Measurements from ENCODE around the gene PHOX2A.

PHOX2A gene

GRCh38 chr11:72265951-72266350 lies 22.0 kb upstream of the PHOX2A start:
- H3K4me2 ChIP-seq (ENCODE audit: low read depth, low read length, poor library complexity, severe bottlenecking), result no peak overlapping the region
- H4K20me1 ChIP-seq (ENCODE audit: low read depth, low read length), result no peaks in the 10 kb centered on the region
- H3K36me3 ChIP-seq (ENCODE audit: low read length), result no peaks in the 10 kb centered on the region
- no peak overlapping the region for H3K27ac ChIP-seq (ENCODE audit: low read depth, low read length)
- H3K4me3 ChIP-seq (ENCODE audit: insufficient read depth, low read length, poor library complexity, severe bottlenecking), result no peak overlapping the region
- H3K9me3 ChIP-seq (ENCODE audit: insufficient read depth, low read length), result no peaks in the 10 kb centered on the region
- H3K9me2 ChIP-seq (replicated peaks; ENCODE audit: insufficient read depth, low read length), result no peaks in the 10 kb centered on the region
- H3K9ac ChIP-seq (ENCODE audit: low read length), result no peak overlapping the region
- peaks cover 5% of the 10 kb centered on the region; the same call in 1 of the 2 replicates for H3F3A ChIP-seq (ENCODE audit: insufficient read depth)
- no peaks in the 10 kb centered on the region for H3K79me2 ChIP-seq (ENCODE audit: insufficient read depth, low read length)
- no peaks in the 10 kb centered on the region for H3K27me3 ChIP-seq (ENCODE audit: low read length)
- TF ChIP-seq EZH2phosphoT487 (conservative IDR thresholded peaks at IDR 0.05; ENCODE audit: low read length) (no peak), CTCF (IDR thresholded peaks at IDR 0.05; ENCODE audit: insufficient read depth, low read length, poor library complexity, severe bottlenecking) (no peak)
- H2AFZ ChIP-seq (ENCODE audit: low read depth, low read length, severe bottlenecking), result no peak overlapping the region

GRCh38 chr11:72263361-72263760 lies 19.4 kb upstream of the PHOX2A start:
- no peaks in the 10 kb centered on the region for H3K9me2 ChIP-seq (replicated peaks; ENCODE audit: insufficient read depth, low read length)
- TF ChIP-seq EZH2phosphoT487 (conservative IDR thresholded peaks at IDR 0.05; ENCODE audit: low read length) (no peak), CTCF (IDR thresholded peaks at IDR 0.05; ENCODE audit: insufficient read depth, low read length, poor library complexity, severe bottlenecking) (no peak)
- no peak overlapping the region for H3K9ac ChIP-seq (ENCODE audit: low read length)
- no peaks in the 10 kb centered on the region for H3K36me3 ChIP-seq (ENCODE audit: low read length)
- no peaks in the 10 kb centered on the region for H3K27me3 ChIP-seq (ENCODE audit: low read length)
- H3K4me3 ChIP-seq (ENCODE audit: insufficient read depth, low read length, poor library complexity, severe bottlenecking), result no peak overlapping the region
- H4K20me1 ChIP-seq (ENCODE audit: low read depth, low read length), result no peaks in the 10 kb centered on the region
- no peak overlapping the region for H3K4me2 ChIP-seq (ENCODE audit: low read depth, low read length, poor library complexity, severe bottlenecking)
- H3K9me3 ChIP-seq (ENCODE audit: insufficient read depth, low read length), result no peaks in the 10 kb centered on the region
- no peaks in the 10 kb centered on the region for H3K79me2 ChIP-seq (ENCODE audit: insufficient read depth, low read length)
- H3F3A ChIP-seq (ENCODE audit: insufficient read depth), result peaks cover 5% of the 10 kb centered on the region; the same call in 1 of the 2 replicates
- no peak overlapping the region for H2AFZ ChIP-seq (ENCODE audit: low read depth, low read length, severe bottlenecking)
- no peak overlapping the region for H3K27ac ChIP-seq (ENCODE audit: low read depth, low read length)

- TF ChIP-seq EZH2phosphoT487 (conservative IDR thresholded peaks at IDR 0.05; ENCODE audit: low read length) (no peak), CTCF (IDR thresholded peaks at IDR 0.05; ENCODE audit: insufficient read depth, low read length, poor library complexity, severe bottlenecking) (no peak)
- no peaks in the 10 kb centered on the region for H3K79me2 ChIP-seq (ENCODE audit: insufficient read depth, low read length)
- H3K9me2 ChIP-seq (replicated peaks; ENCODE audit: insufficient read depth, low read length), result no peaks in the 10 kb centered on the region
- H2AFZ ChIP-seq (ENCODE audit: low read depth, low read length, severe bottlenecking), result no peak overlapping the region
- H3K36me3 ChIP-seq (ENCODE audit: low read length), result no peaks in the 10 kb centered on the region
- no peak overlapping the region for H3K4me2 ChIP-seq (ENCODE audit: low read depth, low read length, poor library complexity, severe bottlenecking)
- no peak overlapping the region for H3K4me3 ChIP-seq (ENCODE audit: insufficient read depth, low read length, poor library complexity, severe bottlenecking)
- H4K20me1 ChIP-seq (ENCODE audit: low read depth, low read length), result no peaks in the 10 kb centered on the region
- no peaks in the 10 kb centered on the region for H3K9me3 ChIP-seq (ENCODE audit: insufficient read depth, low read length)
- no peak overlapping the region for H3K9ac ChIP-seq (ENCODE audit: low read length)
- no peak overlapping the region for H3K27ac ChIP-seq (ENCODE audit: low read depth, low read length)
- no peaks in the 10 kb centered on the region for H3K27me3 ChIP-seq (ENCODE audit: low read length)
- H3F3A ChIP-seq (ENCODE audit: insufficient read depth), result no peaks in the 10 kb centered on the region
Measured at GRCh38 chr11:72260574-72260973, 16.6 kb upstream of the PHOX2A start.

Measured in SU-DHL-6 (cell line).